ES-I3 (cell line): ENCODE measurements around the gene PTDSS2.
"Not testable (repeated sequence)": the region's sequence is repeated elsewhere in the genome, so short reads cannot be mapped to it uniquely, and the experiment has no call there.

Experiments used
- H3K36me3 ChIP-seq: 2 replicates; pipeline ENCODE4 v1.6.1; 2013; ENCODE audit warnings: mild to moderate bottlenecking, low read length, control low read depth, moderate library complexity; ENCODE audit not compliant: insufficient read depth
- H3K4me1 ChIP-seq: 2 replicates; pipeline ENCODE4 v1.6.1; 2013; ENCODE audit warnings: mild to moderate bottlenecking, control low read depth, low read length; ENCODE audit not compliant: insufficient read depth
- H3K9ac ChIP-seq: 2 replicates; pipeline ENCODE4 v1.6.1; 2013; ENCODE audit warnings: low read depth, mild to moderate bottlenecking, low read length, moderate library complexity
- H3K9me3 ChIP-seq: 2 replicates; pipeline ENCODE4 v1.6.1; 2013; ENCODE audit warnings: mild to moderate bottlenecking, low read length, moderate library complexity; ENCODE audit not compliant: control insufficient read depth, insufficient read depth

Gene PTDSS2

DNA sequence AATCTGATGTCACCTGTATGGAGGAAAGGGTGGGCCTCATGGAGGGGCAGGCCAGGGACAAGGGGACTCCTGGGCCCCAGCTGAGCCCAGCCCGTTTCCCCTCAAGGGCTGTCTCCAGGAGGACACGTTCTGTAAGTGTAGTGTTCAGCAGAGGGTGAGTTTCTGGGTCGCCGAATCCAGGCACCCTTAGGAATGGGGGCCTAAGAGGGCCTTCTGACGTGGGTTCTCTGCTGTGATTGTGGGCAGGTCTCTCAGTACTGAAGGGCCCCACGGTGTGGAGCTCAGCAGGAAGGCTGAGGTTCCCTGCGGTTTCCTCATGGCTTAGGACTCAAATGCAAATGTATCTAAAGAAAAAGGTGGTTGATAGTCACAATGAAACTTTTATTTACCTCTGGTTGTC, 6.5 kb downstream of the PTDSS2 start:
- no peak overlapping the region for H3K9ac ChIP-seq
- peaks cover 4% of the 10 kb centered on the region; the same call in 1 of the 2 replicates for H3K36me3 ChIP-seq
- peaks cover 18% of the 10 kb centered on the region; the same call in 1 of the 2 replicates for H3K4me1 ChIP-seq
- no peaks in the 10 kb centered on the region for H3K9me3 ChIP-seq

GRCh38 chr11:457111-457760, 7.2 kb downstream of the PTDSS2 start:
- Histone ChIP-seq H3K9ac (no peak overlapping the region), H3K9me3 (no peaks in the 10 kb centered on the region), H3K36me3 (peaks cover 4% of the 10 kb centered on the region; the same call in 1 of the 2 replicates), H3K4me1 (peaks cover 18% of the 10 kb centered on the region; the same call in 1 of the 2 replicates)

GRCh38 chr11:459511-460220, 9.6 kb downstream of the PTDSS2 start:
- Histone ChIP-seq H3K9me3 (no peaks in the 10 kb centered on the region), H3K4me1 (peaks cover 18% of the 10 kb centered on the region; the same call in 1 of the 2 replicates), H3K36me3 (peaks cover 4% of the 10 kb centered on the region; the same call in 1 of the 2 replicates), H3K9ac (no peak overlapping the region)

GRCh38 chr11:460331-461199, 10.5 kb downstream of the PTDSS2 start:
- Histone ChIP-seq H3K9me3 (no peaks in the 10 kb centered on the region), H3K4me1 (peaks cover 18% of the 10 kb centered on the region; the same call in 1 of the 2 replicates), H3K36me3 (peaks cover 6% of the 10 kb centered on the region), H3K9ac (no peak overlapping the region)

- Histone ChIP-seq H3K9ac (no peak overlapping the region), H3K4me1 (peaks cover 11% of the 10 kb centered on the region; the same call in 1 of the 2 replicates), H3K9me3 (no peaks in the 10 kb centered on the region), H3K36me3 (peaks cover 6% of the 10 kb centered on the region)
Measured at GRCh38 chr11:461626-462025, 11.5 kb downstream of the PTDSS2 start.

DNA sequence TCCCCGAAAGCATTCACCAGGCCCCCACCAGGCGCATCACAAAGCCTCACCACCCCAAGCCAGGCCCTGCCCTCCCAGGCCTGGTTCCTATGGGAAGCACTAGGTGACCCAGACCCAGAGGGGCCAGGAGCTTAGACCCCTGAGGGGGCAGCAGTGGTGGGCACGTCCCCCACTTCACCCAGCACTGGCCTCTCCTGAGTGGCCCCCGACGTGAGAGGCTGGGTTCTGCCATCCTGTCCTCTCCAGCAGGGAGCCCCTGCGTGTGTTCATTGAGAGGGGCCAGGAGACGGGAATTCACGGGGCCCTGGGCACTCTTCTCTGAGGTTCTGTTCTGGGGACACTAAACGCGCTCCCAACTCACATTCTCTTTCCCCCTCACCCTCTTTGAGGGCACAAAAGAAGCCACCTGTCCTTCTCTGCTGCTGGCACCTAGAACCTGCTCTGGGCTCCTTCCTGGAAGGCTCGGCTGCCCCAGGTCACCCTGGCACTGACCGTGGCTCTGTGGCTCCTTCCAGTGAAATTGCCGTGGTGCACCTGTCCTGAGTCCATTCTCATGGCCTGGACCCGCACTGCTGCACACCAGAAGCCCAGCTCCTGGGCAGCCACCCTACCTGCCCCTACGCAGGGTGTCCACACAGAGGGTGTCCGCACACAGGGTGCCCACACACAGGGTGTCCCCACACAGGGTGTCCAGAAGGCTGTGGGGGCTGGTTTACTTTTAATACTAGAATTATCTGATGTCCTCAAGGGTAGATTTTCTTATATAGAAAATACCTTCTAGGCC, 12.2 kb downstream of the PTDSS2 start:
- peaks cover 6% of the 10 kb centered on the region for H3K36me3 ChIP-seq
- no peak overlapping the region for H3K9ac ChIP-seq

GRCh38 chr11:464316-464715, 14.2 kb downstream of the PTDSS2 start:
- H3K4me1 ChIP-seq: peaks cover 6% of the 10 kb centered on the region; the same call in 1 of the 2 replicates
- H3K9ac ChIP-seq: no peak overlapping the region
- H3K36me3 ChIP-seq: peaks cover 6% of the 10 kb centered on the region
- no peaks in the 10 kb centered on the region for H3K9me3 ChIP-seq

More for the DNA sequence above, 12.2 kb downstream of the PTDSS2 start:
- Histone ChIP-seq H3K9me3 (no peaks in the 10 kb centered on the region), H3K4me1 (peaks cover 5% of the 10 kb centered on the region; the same call in 1 of the 2 replicates)

GRCh38 chr11:465896-466530, 15.9 kb downstream of the PTDSS2 start:
- no peaks in the 10 kb centered on the region for H3K9me3 ChIP-seq
- H3K9ac ChIP-seq: no peak overlapping the region
- H3K4me1 ChIP-seq: peaks cover 6% of the 10 kb centered on the region; the same call in 1 of the 2 replicates
- peaks cover 6% of the 10 kb centered on the region for H3K36me3 ChIP-seq

DNA sequence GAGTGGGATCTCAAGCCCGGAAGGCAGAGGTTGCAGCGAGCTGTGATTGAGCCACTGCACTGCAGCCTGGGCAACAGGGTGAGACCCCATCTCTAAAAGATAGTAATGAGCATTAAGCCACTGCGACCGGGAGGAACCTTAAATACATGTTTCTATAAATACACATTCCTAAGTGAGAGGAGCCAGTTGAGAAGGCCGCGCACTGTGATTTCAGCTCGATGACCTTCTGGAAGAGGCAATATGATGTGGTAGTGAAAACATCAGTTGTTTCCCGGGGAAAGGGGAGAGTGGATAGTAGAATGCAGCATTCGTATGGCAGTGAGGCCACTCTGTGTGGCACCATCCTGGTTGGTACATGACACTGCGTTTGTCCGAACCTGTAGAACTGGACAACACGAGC, 18.0 kb downstream of the PTDSS2 start:
- no peaks in the 10 kb centered on the region for H3K9me3 ChIP-seq
- H3K9ac ChIP-seq: no peak overlapping the region
- H3K4me1 ChIP-seq: peaks cover 6% of the 10 kb centered on the region; the same call in 1 of the 2 replicates
- peaks cover 3% of the 10 kb centered on the region; the same call in 1 of the 2 replicates for H3K36me3 ChIP-seq

DNA sequence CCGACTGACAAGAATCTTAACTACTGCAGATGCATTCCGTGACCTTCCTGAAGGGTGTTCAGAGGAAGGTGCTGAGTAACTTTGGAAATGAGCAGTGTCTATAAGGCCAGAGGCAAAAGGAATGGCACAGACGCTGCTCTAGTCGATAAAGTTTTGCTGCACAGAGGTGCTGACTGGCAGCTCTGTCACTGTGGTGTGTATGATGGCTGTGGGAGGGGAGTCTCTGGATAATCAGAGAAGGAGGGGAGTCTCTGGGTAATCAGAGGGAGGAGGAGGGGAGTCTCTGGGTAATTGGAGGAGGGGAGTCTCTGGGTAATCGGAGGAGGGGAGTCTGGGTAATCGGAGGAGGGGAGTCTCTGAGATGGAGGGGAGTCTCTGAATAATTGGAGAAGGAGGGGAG, 18.4 kb downstream of the PTDSS2 start:
- Histone ChIP-seq H3K4me1 (peaks cover 6% of the 10 kb centered on the region; the same call in 1 of the 2 replicates), H3K36me3 (peaks cover 3% of the 10 kb centered on the region; the same call in 1 of the 2 replicates), H3K9ac (no peak overlapping the region), H3K9me3 (no peaks in the 10 kb centered on the region)

- not testable (repeated sequence) for H3K9me3 ChIP-seq, H3K4me1 ChIP-seq, H3K36me3 ChIP-seq, H3K9ac ChIP-seq
Measured at GRCh38 chr11:469026-469683, 19.1 kb downstream of the PTDSS2 start.

GRCh38 chr11:469684-470560, 19.8 kb downstream of the PTDSS2 start:
- H3K9ac ChIP-seq: no peak overlapping the region
- H3K4me1 ChIP-seq: peaks cover 6% of the 10 kb centered on the region; the same call in 1 of the 2 replicates
- no peaks in the 10 kb centered on the region for H3K9me3 ChIP-seq
- peaks cover 2% of the 10 kb centered on the region; the same call in 1 of the 2 replicates for H3K36me3 ChIP-seq
